MG63 (cell line): ENCODE results near the gene SPATA31D4. TPM values are rescaled to one million over a fixed set of nuclear protein-coding genes. Genes with fewer than 3 reads are reported as not detected.
"Not testable (repeated sequence)": the region's sequence is repeated elsewhere in the genome, so short reads cannot be mapped to it uniquely, and the experiment has no call there.

Experiments
- DNase-seq: peaks from one replicate; pipeline ENCODE4 v3.0.0-alpha.2; 2020
- H3K27me3 ChIP-seq: fragments of 250-450 bp; sonication (Bioruptor Pico); 2 replicates; pipeline ENCODE4 v1.5.1; 2020; ENCODE audit warnings: mild to moderate bottlenecking, moderate library complexity
- H3K36me3 ChIP-seq: fragments of 250-450 bp; sonication (Bioruptor Pico); 2 replicates; pipeline ENCODE4 v1.5.1; 2020; ENCODE audit warnings: mild to moderate bottlenecking, moderate library complexity
- H3K4me3 ChIP-seq: fragments of 250-450 bp; sonication (Bioruptor Pico); 2 replicates; pipeline ENCODE4 v1.5.1; 2020; ENCODE audit warnings: mild to moderate bottlenecking, moderate library complexity
- H3K9me3 ChIP-seq: fragments of 250-450 bp; sonication (Bioruptor Pico); 2 replicates; pipeline ENCODE4 v1.5.1; 2020; ENCODE audit warnings: mild to moderate bottlenecking, moderate library complexity
- total RNA-seq: library from RNA; depleted of rRNA; stranded (reverse); fragments of >200 nt; shearing (Covaris generic); gene quantifications from 2 replicates; pipeline ENCODE4 v1.2.3, GENCODE V29; 2014; ENCODE audit warnings: low replicate concordance; rRNA removed

The SPATA31D4 gene
- total RNA-seq = not detected in 2 replicates

DNA sequence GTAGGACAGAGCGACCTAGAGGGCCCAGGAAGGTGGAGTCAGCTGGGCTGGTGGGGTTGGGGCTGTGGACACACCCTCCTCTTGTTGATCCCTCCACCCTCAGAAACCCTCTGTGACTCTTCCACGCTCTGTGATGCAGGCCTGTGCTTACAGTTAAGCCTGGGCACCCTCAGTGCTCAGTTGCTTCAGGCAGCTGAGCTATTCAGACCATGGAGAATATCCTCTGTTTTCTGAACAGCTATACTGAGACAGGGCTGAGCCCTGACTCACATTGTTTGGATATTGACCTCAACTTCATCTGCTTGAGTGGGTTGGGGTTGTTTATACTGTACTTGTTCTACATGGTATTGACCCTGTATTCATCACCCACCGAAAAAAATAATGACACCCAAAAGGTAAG is at the start of gene SPATA31D4:
SPATA31D4 (plus strand) TSS at position 124 of the 400 bp plus-strand sequence; CDS start at position 210, 86 bp downstream.
- H3K27me3 ChIP-seq, DNase-seq, H3K4me3 ChIP-seq, H3K36me3 ChIP-seq, H3K9me3 ChIP-seq: not testable (repeated sequence)

DNA sequence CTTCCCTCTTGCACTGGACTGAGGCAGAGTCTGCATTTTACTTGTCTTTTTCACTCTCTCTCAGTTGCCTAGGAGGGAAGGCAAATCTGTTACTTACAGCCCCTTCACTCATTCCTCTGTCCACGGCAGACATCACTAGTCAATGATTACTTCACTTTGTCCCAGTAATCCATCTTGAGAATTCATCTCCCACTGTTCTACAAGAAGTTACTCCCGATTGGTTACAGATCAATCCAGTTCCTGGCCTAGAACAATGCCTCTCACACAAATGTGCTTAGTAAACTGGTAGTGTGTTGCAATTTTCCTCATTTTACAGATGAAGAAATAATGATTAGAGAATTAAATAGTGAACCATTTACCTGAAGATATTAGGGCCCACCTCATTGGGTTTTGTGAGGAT is 49.7 kb upstream of the SPATA31D4 start:
- H3K4me3 ChIP-seq = no peak overlapping the region
- H3K36me3 ChIP-seq = no peaks in the 10 kb centered on the region
- H3K9me3 ChIP-seq = no peaks in the 10 kb centered on the region
- DNase-seq = no peak
- H3K27me3 ChIP-seq = no peaks in the 10 kb centered on the region

DNA sequence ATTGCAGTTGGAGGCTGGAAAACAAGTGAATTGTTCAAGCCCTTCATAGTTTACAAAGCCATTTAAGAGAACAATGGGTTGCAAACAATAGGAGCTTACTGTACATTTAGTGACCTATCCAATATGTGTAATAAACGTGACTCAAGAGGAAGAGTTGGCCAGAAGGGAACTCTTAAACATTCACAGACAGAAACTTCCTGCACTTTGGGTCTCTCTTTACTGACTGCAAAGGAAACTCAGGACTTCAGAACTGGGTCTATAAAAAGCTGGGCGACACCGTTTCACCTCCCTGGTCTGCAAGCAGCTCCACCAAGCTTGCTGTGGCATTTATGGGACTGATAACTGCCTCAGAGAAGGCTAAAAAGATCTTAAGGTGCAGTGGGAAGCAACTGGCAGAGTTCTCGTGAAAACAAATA is 48.7 kb upstream of the SPATA31D4 start:
- Histone ChIP-seq H3K36me3 (no peaks in the 10 kb centered on the region), H3K27me3 (no peaks in the 10 kb centered on the region), H3K4me3 (no peak overlapping the region), H3K9me3 (no peaks in the 10 kb centered on the region)
- no peak for DNase-seq

DNA sequence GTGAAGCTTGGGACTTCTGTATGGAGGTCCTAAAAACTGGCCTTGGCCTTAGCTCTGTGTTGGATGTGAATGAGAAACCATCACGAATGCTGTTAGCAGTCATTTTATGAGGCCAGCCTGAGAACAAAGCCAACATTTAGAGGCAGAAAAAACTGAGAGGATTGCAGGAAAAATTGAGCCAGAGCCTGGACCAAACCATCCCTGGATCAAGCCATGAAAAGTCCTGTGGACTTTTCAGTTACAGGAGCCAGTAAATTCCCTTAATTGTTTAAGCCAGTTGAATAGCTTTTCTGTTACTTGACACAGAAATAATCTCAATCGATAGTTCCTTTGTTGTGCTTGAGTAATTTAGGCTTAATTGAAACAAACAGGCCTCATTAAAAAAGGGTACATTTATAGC is 42.6 kb upstream of the SPATA31D4 start:
- Histone ChIP-seq H3K36me3 (no peaks in the 10 kb centered on the region), H3K27me3 (no peaks in the 10 kb centered on the region), H3K4me3 (no peak overlapping the region), H3K9me3 (no peaks in the 10 kb centered on the region)
- DNase-seq = no peak

DNA sequence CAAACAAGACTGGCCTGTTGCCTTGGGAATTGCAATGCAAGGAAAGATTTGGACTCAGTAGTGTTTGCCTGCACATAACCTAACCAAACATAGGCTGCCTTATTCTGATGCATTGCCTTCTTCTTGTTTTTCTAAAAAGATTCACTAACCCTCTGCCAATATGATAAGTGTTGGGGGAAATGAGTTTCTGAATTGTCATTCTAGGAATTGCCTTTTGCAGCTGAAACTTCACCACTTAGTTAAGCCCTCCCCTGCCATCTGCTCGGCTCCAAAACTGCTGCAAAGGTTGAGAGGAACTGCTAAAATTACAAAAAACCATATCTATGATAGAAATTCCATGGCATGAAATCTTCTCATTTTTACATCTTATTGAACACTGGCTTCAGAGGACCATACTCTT is 41.6 kb upstream of the SPATA31D4 start:
- Histone ChIP-seq H3K27me3 (no peaks in the 10 kb centered on the region), H3K4me3 (no peak overlapping the region), H3K9me3 (no peaks in the 10 kb centered on the region), H3K36me3 (no peaks in the 10 kb centered on the region)
- DNase-seq = no peak

DNA sequence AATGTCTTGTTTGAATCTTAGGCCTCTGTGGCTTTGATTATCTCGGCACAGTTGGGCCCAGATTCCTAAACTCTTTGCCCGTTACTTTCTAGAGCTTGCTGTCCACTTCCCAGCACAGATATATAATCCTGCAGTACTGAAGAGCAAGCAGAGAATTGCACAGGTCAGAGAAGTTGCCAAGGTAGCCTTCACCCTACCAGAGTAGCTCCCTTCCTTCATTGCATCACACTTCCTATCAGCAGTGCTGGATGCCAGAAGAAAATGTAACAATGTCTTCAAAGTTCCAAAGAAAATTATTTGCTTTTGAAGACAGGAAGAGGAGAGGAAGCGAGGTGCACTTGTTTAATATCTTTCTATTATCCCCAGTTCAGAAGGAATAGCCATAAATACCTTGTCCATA is 38.1 kb upstream of the SPATA31D4 start:
- DNase-seq = no peak
- Histone ChIP-seq H3K36me3 (no peaks in the 10 kb centered on the region), H3K4me3 (no peak overlapping the region), H3K9me3 (no peaks in the 10 kb centered on the region), H3K27me3 (no peaks in the 10 kb centered on the region)

DNA sequence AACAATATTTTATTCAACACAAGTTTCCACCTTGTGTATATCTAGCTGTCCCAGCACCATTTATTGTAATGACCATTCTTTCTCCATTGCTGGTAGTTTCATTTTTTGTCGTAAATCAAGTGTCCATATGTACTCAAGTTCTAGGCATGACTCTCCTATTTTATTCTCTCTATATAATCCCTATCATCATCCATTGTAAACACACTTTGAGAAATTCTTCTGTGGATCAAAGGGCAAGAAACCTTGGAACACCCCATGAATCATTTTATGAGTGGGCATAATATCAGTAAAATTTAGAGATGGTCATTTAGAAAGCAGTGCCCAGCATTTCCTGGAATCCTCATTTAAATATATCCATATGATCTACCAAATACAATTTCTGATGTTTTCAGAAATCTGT is 35.8 kb upstream of the SPATA31D4 start:
- Histone ChIP-seq H3K36me3 (no peaks in the 10 kb centered on the region), H3K27me3 (no peaks in the 10 kb centered on the region), H3K9me3 (no peaks in the 10 kb centered on the region), H3K4me3 (no peak overlapping the region)
- DNase-seq = no peak

DNA sequence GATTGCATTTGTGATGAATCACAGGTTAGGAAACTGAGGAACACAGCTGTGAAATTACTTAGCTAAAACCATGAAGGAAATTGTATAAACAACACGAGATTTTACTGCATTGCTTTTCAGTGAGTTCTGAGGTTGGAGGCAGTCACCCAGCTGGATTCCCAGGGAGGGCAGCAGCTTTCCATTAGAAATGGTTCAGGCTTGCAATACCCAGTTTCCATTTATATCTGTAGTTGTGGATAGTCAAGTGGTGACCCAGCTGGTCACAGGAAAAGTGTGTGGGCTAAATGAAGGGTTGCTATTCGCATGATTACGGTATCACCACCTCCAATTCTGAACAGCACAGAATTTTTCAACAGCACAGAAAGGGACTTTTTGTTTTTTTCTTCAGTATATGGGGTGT is 34.3 kb upstream of the SPATA31D4 start:
- Histone ChIP-seq H3K27me3 (no peaks in the 10 kb centered on the region), H3K36me3 (no peaks in the 10 kb centered on the region), H3K4me3 (no peak overlapping the region), H3K9me3 (no peaks in the 10 kb centered on the region)
- DNase-seq = no peak

DNA sequence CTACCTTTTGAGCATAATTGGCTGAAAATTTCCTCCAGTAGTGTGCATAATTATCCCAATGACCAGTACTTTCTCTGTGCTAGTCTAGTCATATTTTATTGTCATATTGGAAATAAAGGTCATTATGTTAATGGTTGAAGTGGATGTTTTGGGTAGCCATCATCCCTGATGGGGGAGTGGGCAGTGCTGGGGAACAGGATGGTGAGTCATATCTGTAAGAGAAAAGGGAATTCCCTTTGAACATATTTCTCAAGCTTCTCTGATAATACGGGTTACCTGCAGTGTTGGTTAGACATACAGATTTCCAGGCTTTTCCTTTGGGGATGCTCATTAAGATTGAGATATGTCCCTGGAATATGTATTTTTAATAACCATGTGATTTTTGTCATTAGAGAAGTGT is 33.3 kb upstream of the SPATA31D4 start:
- no peak for DNase-seq
- Histone ChIP-seq H3K4me3 (no peak overlapping the region), H3K9me3 (no peaks in the 10 kb centered on the region), H3K36me3 (no peaks in the 10 kb centered on the region), H3K27me3 (no peaks in the 10 kb centered on the region)

DNA sequence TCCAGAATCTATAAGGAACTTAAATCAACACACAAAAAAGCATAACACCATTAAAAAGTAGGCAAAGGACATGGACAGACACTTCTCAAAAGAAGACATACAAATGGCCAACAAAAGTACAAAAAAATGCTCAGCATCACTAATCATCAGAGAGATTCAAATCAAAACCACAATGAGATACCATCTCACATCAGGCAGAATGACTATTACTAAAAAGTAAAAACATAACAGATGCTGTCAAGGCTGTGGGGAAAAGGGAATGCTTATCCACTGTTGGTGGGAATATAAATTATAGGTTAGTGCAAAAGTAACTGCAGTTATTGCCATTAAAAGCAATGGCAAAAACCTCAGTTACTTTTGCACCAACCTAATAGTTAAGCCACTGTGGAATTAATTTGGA is 32.2 kb upstream of the SPATA31D4 start:
- Histone ChIP-seq H3K9me3 (no peaks in the 10 kb centered on the region), H3K36me3 (no peaks in the 10 kb centered on the region), H3K27me3 (no peaks in the 10 kb centered on the region), H3K4me3 (no peak overlapping the region)
- no peak for DNase-seq

DNA sequence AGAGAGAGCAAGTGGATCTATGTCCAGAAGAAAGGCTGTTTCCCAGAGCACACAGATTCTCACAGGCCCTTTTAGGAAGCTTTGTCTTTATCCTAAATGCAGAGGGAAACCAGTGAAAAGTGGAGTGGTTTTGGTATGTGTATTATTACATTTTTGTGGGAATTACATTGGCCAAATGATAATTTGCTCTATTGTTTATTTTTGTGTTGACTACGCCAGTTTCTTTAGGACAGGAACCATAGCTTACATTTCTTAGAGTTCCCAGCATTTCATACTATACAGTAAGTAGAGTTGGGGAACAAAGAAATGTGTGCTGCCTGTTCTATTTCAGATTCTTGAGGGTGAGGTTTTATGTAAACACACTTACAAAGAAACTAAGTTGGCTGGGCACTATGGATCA is 29.4 kb upstream of the SPATA31D4 start:
- Histone ChIP-seq H3K4me3 (no peak overlapping the region), H3K27me3 (no peaks in the 10 kb centered on the region), H3K36me3 (no peaks in the 10 kb centered on the region), H3K9me3 (no peaks in the 10 kb centered on the region)
- DNase-seq = no peak

DNA sequence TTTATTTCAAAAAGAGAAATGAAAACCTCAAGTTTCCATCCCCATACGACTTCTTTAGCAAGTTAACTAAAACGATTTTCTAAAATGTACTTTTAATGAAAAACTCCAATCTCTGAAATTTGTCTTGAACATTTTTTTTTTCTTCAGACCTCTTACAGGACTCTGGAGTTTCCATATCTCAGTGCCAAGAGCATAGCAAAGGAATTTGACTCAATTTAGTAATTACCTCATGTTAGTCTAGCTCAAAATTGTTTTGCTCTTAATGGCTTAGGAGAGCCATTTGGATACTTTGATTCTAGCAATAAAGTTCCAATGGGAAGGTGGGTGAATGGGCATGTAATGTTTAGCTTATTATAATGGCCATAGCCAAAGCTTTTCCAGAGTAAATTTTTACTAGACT is 26.0 kb upstream of the SPATA31D4 start:
- Histone ChIP-seq H3K4me3 (no peak overlapping the region), H3K27me3 (no peaks in the 10 kb centered on the region), H3K9me3 (no peaks in the 10 kb centered on the region), H3K36me3 (no peaks in the 10 kb centered on the region)
- DNase-seq = no peak

DNA sequence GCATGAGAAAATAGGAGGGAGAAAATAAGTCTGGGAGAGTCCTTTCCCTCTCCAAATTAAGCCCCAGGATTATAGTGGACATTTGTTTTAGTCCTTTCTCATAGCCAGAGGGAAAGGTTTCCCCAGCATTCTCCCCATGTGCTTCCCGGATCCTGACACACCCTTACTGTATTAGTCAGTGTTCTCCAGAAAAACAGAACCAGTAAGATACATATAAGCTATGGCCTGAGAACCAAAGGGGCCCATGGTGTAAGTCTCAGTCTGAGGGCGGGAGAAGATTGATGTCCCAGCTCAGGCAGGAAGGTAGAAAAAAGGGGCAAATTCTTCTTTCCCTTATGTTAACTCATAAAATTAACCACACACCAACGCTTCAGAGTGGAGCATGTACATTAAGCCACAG is 25.6 kb upstream of the SPATA31D4 start:
- no peaks in the 10 kb centered on the region for H3K9me3 ChIP-seq
- H3K27me3 ChIP-seq = no peaks in the 10 kb centered on the region
- no peak overlapping the region for H3K4me3 ChIP-seq
- H3K36me3 ChIP-seq = no peaks in the 10 kb centered on the region
- DNase-seq = no peak

DNA sequence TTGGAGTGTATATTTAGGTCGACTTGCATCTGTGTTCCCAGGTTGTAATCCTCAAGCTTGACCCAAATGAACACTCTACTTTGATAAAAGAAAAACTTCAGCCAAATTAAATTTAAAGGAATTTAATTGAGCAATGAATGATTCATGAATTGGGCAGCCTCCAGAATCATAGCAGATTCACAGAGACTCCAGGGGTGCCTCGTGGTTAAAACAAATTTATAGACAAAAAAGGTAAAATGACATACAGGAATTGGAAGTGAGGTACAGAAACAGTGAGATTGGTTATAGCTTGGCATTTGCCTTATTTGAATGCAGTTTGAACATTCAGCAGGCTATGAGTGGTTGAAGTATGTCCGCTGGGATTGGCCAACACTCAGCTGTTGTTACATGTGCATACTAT is 21.6 kb upstream of the SPATA31D4 start:
- no peaks in the 10 kb centered on the region for H3K27me3 ChIP-seq
- H3K9me3 ChIP-seq = no peaks in the 10 kb centered on the region
- H3K4me3 ChIP-seq = no peak overlapping the region
- no peak for DNase-seq
- no peaks in the 10 kb centered on the region for H3K36me3 ChIP-seq

DNA sequence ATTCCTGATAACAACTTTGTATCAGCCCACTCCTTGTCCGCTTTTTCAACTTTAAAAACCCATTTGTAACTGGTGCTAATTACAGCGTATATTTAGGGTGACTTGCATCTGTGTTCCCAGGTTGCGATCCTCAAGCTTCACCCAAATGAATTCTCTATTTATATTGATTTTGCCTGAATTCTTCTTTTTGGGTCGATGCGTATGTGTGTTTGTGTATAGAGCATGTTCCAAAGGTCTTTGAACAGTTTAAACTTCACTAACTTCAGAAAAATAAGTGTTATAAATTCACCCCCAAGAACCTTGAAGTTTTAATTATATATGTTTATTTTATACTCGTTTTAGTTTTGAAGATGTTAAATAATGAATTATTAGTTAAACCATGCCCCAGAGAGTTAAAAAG is 16.1 kb upstream of the SPATA31D4 start:
- no peaks in the 10 kb centered on the region for H3K36me3 ChIP-seq
- no peaks in the 10 kb centered on the region for H3K27me3 ChIP-seq
- no peak for DNase-seq
- H3K4me3 ChIP-seq = no peak overlapping the region
- H3K9me3 ChIP-seq = no peaks in the 10 kb centered on the region

DNA sequence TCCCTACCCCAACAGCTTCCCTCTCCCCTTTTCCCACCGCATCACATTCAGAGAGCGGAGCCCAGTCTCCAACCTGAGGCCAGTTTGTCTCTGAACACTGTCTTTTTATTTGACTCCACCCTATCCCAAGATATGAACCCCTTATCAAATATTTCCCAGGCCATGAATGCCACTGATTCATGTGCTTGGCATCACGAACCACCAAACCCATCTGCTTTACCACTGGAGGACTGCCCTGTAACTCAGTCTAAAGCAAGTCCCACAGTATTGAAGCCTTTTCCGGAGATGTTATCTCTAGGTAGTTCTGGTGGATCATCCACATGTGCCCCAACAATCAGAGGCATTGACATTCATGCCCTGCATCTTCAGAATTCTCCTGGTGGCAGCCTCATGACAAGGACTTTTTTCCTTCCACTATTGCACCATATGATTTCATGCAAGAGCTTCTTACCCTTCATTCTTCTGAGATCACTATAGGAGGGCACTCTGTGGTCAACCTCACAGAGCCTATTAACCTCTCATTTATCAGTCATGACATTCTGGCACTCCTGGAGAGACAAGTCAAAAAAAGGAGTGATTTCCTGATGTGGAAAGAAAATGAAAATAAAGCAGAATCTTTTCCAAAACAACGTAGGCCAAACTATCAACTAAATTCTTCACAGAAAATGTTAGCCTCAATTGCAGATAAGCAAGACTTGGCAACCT is 12.3 kb upstream of the SPATA31D4 start:
- H3K4me3 ChIP-seq = no peak overlapping the region
- DNase-seq = no peak

DNA sequence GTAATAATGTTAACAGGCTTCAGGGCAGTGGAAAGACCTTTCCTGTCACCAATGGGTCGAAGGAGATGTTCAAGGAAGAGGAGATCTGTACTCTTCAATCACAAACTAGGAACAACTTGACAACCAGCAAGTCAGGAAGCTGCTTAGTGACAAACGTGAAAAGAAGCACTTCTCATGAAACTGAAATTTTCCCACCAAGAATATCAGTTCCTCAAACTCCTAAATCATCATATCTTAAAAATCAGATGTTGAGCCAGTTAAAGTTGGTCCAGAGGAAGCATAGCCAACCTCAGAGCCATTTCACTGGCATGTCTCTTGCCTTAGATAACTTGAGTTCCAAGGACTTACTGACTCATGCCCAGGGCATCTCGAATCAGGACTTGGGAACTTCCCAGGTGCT is 9.7 kb upstream of the SPATA31D4 start:
- DNase-seq = not testable (repeated sequence)

More for the DNA sequence above, 12.3 kb upstream of the SPATA31D4 start:
- no peaks in the 10 kb centered on the region for H3K9me3 ChIP-seq
- H3K36me3 ChIP-seq = no peaks in the 10 kb centered on the region
- H3K27me3 ChIP-seq = no peaks in the 10 kb centered on the region

DNA sequence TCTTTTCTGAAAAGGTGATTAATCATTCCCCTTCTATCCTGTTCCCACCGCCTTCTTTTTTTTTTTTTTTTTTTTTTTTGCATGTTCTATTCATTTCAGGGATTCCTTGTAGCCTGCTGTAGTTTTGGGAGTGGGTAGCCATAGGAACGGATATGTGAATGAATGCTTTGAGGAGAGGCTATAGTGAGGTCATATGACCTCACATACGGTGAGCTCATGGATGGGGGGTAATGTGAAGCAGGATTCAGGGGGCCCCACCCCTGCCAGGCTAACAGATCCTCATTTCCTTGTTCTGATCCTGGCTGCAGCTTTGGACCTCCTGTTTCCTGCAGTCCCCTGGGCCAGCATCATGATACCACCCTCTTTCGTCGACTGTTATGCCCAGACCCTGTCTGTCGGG is 1.9 kb downstream of the SPATA31D4 start:
- not testable (repeated sequence) for H3K9me3 ChIP-seq, H3K36me3 ChIP-seq, H3K4me3 ChIP-seq, DNase-seq, H3K27me3 ChIP-seq

More for the DNA sequence above, 9.7 kb upstream of the SPATA31D4 start:
- not testable (repeated sequence) for H3K9me3 ChIP-seq, H3K27me3 ChIP-seq, H3K4me3 ChIP-seq, H3K36me3 ChIP-seq

DNA sequence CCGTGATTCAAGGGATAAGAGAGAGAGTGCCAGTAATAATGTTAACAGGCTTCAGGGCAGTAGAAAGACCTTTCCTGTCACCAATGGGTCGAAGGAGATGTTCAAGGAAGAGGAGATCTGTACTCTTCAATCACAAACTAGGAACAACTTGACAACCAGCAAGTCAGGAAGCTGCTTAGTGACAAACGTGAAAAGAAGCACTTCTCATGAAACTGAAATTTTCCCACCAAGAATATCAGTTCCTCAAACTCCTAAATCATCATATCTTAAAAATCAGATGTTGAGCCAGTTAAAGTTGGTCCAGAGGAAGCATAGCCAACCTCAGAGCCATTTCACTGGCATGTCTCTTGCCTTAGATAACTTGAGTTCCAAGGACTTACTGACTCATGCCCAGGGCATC is 5.3 kb downstream of the SPATA31D4 start:
- not testable (repeated sequence) for DNase-seq, H3K36me3 ChIP-seq, H3K27me3 ChIP-seq, H3K4me3 ChIP-seq, H3K9me3 ChIP-seq
